H1 (cell line): ENCODE measurements around the gene NCK1. TPM values are rescaled to one million over a fixed set of nuclear protein-coding genes. Genes with fewer than 3 reads are reported as not detected.

ENCODE experiments used
- CTCF ChIA-PET: fragments of 300-600 bp; sonication (Branson Sonifier 250); formaldehyde crosslinking; loops from one replicate; lab custom pipeline; 2021; ENCODE audit not compliant: partially characterized antibody; lab: Charles Lee
- POLR2A ChIA-PET: fragments of 300-600 bp; sonication (Branson Sonifier 250); formaldehyde crosslinking; loops from one replicate; lab custom pipeline; 2021; ENCODE audit warnings: inconsistent platforms; ENCODE audit not compliant: partially characterized antibody; lab: Charles Lee
- DNase-seq, 2 experiments: peaks; one replicate each; pipeline versions ENCODE4 v3.0.0 to v3.0.0-alpha.2; 2010 to 2022; ENCODE audit warnings: low spot score in 2 of 2, low read depth in 1 of 2, mixed read lengths in 1 of 2
- FAIRE-seq: peaks from 2 replicates; lab custom pipeline; 2011; peaks lifted over from hg19 to GRCh38; lab: Jason Lieb, UNC
- H2AFZ ChIP-seq: 2 replicates; pipeline ENCODE4 v1.8.1; 2012; ENCODE audit warnings: low read length, inconsistent platforms
- H2AK5ac ChIP-seq: 2 replicates; pipeline ENCODE4 v1.6.1; 2013; ENCODE audit warnings: low read depth, low read length
- H2BK120ac ChIP-seq: replicated peaks from 2 replicates; pipeline ENCODE3; 2013; ENCODE audit warnings: low read depth, low read length, inconsistent platforms
- H2BK12ac ChIP-seq: 2 replicates; pipeline ENCODE4 v1.6.1; 2013; ENCODE audit warnings: low read depth, low read length
- H2BK15ac ChIP-seq: 2 replicates; pipeline ENCODE4 v1.6.1; 2013; ENCODE audit warnings: low read length
- H2BK20ac ChIP-seq: 2 replicates; pipeline ENCODE4 v1.6.1; 2013; ENCODE audit warnings: low read length
- H2BK5ac ChIP-seq: 2 replicates; pipeline ENCODE4 v1.6.1; 2013; ENCODE audit warnings: low read depth, low read length
- H3K14ac ChIP-seq: 2 replicates; pipeline ENCODE4 v1.6.1; 2013; ENCODE audit warnings: inconsistent platforms; ENCODE audit not compliant: insufficient read length
- H3K18ac ChIP-seq: 2 replicates; pipeline ENCODE4 v1.6.1; 2013; ENCODE audit warnings: low read length; ENCODE audit errors: extremely low read depth
- H3K23ac ChIP-seq: 2 replicates; pipeline ENCODE4 v1.6.1; 2013; ENCODE audit warnings: inconsistent platforms; ENCODE audit not compliant: insufficient read length
- H3K23me2 ChIP-seq: 2 replicates; pipeline ENCODE4 v1.6.1; 2013; ENCODE audit warnings: low read depth, low read length
- H3K27ac ChIP-seq: 2 replicates; pipeline ENCODE4 v1.6.1; 2011; ENCODE audit warnings: low read depth, low read length, inconsistent platforms
- H3K27me3 ChIP-seq, 4 experiments: replicated peaks in 1 of 4; 1 replicate in 1 of 4; 2 replicates in 3 of 4; pipeline versions ENCODE4 v1.6.1 to v1.8.1; 2011 to 2013; ENCODE audit warnings: low read length in 3 of 4, mild to moderate bottlenecking in 3 of 4, inconsistent platforms in 2 of 4, mixed read lengths in 2 of 4, moderate library complexity in 1 of 4; ENCODE audit not compliant: control insufficient read depth in 3 of 4, insufficient read depth in 3 of 4; ENCODE audit errors: extremely low read depth in 1 of 4
- H3K36me3 ChIP-seq, 4 experiments: 2 replicates each; pipeline versions ENCODE4 v1.6.1 to v1.8.1; 2011 to 2013; ENCODE audit warnings: mild to moderate bottlenecking in 4 of 4, low read length in 3 of 4, moderate library complexity in 2 of 4, control low read depth in 1 of 4, inconsistent platforms in 1 of 4; ENCODE audit not compliant: insufficient read depth in 4 of 4, control insufficient read depth in 2 of 4
- H3K4ac ChIP-seq: replicated peaks from 2 replicates; pipeline ENCODE3; 2013; ENCODE audit warnings: low read length, low read depth, mixed read lengths, inconsistent platforms; ENCODE audit not compliant: insufficient read length
- H3K4me1 ChIP-seq, 4 experiments: replicated peaks in 1 of 4; 1 replicate in 1 of 4; 2 replicates in 3 of 4; pipeline versions ENCODE4 v1.6.1 to v1.8.1; 2011 to 2013; ENCODE audit warnings: low read length in 3 of 4, inconsistent platforms in 2 of 4, mixed read lengths in 1 of 4; ENCODE audit not compliant: insufficient read depth in 4 of 4, control insufficient read depth in 3 of 4
- H3K4me2 ChIP-seq, 2 experiments: 2 replicates each; pipeline versions ENCODE4 v1.6.1 to v1.8.1; 2011 to 2013; ENCODE audit warnings: low read depth in 2 of 2, low read length in 2 of 2, control low read depth in 1 of 2, inconsistent platforms in 1 of 2, mild to moderate bottlenecking in 1 of 2; ENCODE audit not compliant: insufficient read depth in 1 of 2
- H3K4me3 ChIP-seq, 4 experiments: fragments of 200-600, 300-600 bp in 1 of 4; sonication (generic), shearing (Covaris generic), sonication (Bioruptor Twin) in 1 of 4; 2 replicates each; pipeline versions ENCODE4 v1.5.1 to v1.8.1; 2011 to 2016; ENCODE audit warnings: low read length in 4 of 4, low read depth in 3 of 4, control low read depth in 2 of 4, inconsistent platforms in 2 of 4, mild to moderate bottlenecking in 2 of 4, mixed read lengths in 1 of 4, moderate library complexity in 1 of 4; ENCODE audit not compliant: insufficient read depth in 2 of 4; ENCODE audit errors: extremely low read depth in 1 of 4
- H3K56ac ChIP-seq: replicated peaks from 2 replicates; pipeline ENCODE3; 2013; ENCODE audit warnings: low read depth, mild to moderate bottlenecking, mixed read lengths, low read length, inconsistent platforms; ENCODE audit not compliant: insufficient read length
- H3K79me1 ChIP-seq: 2 replicates; pipeline ENCODE4 v1.6.1; 2013; ENCODE audit warnings: low read depth, low read length, control low read depth
- H3K79me2 ChIP-seq, 2 experiments: 2 replicates each; pipeline versions ENCODE4 v1.6.1 to v1.8.1; 2012 to 2013; ENCODE audit warnings: low read length in 2 of 2, mild to moderate bottlenecking in 2 of 2, inconsistent platforms in 1 of 2; ENCODE audit not compliant: insufficient read depth in 2 of 2, control insufficient read depth in 1 of 2
- H3K9ac ChIP-seq, 4 experiments: replicated peaks in 1 of 4; 1 replicate in 1 of 4; 2 replicates in 3 of 4; pipeline versions ENCODE4 v1.6.1 to v1.8.1; 2011 to 2013; ENCODE audit warnings: low read depth in 3 of 4, low read length in 3 of 4, control low read depth in 2 of 4, mild to moderate bottlenecking in 2 of 4, moderate library complexity in 2 of 4, inconsistent platforms in 1 of 4; ENCODE audit errors: extremely low read depth in 1 of 4
- H3K9me3 ChIP-seq, 2 experiments: 2 replicates each; pipeline versions ENCODE4 v1.6.1 to v1.8.1; 2012 to 2013; ENCODE audit warnings: mild to moderate bottlenecking in 2 of 2, moderate library complexity in 2 of 2, control low read depth in 1 of 2, inconsistent platforms in 1 of 2, low read depth in 1 of 2, low read length in 1 of 2, mixed read lengths in 1 of 2; ENCODE audit not compliant: insufficient read depth in 2 of 2
- H4K20me1 ChIP-seq, 2 experiments: replicated peaks in 1 of 2; 2 replicates each; pipeline versions ENCODE3 to v1.8.1; 2011 to 2013; ENCODE audit warnings: inconsistent platforms in 2 of 2, low read length in 2 of 2, mild to moderate bottlenecking in 1 of 2; ENCODE audit not compliant: insufficient read depth in 2 of 2, control insufficient read depth in 1 of 2
- H4K5ac ChIP-seq: 2 replicates; pipeline ENCODE4 v1.6.1; 2013; ENCODE audit warnings: low read length, low read depth, mixed read lengths, inconsistent platforms; ENCODE audit not compliant: insufficient read length
- H4K8ac ChIP-seq: 2 replicates; pipeline ENCODE4 v1.8.0; 2013; ENCODE audit warnings: mild to moderate bottlenecking, moderate library complexity, low read length, inconsistent platforms; ENCODE audit not compliant: insufficient read depth; ENCODE audit errors: extremely low read depth
- H4K91ac ChIP-seq: replicated peaks from 2 replicates; pipeline ENCODE3; 2013; ENCODE audit warnings: low read length, mixed read lengths, inconsistent platforms; ENCODE audit not compliant: insufficient read length
- CBX5 ChIP-seq: fragments of 300-800, 300-1000 bp; sonication (generic); IDR thresholded peaks from 2 replicates; pipeline ENCODE4 v1.7.1; 2016; ENCODE audit warnings: antibody characterized with exemption, low read length, low read depth
- CREB1 ChIP-seq: IDR thresholded peaks from 2 replicates; pipeline ENCODE4 v1.6.1; 2012; ENCODE audit warnings: inconsistent platforms
- CTBP2 ChIP-seq: IDR thresholded peaks from 2 replicates; pipeline ENCODE4 v1.7.0; 2011; ENCODE audit warnings: borderline replicate concordance, mild to moderate bottlenecking, moderate library complexity, mixed read lengths, low read length; ENCODE audit not compliant: insufficient read depth, insufficient read length
- EGR1 ChIP-seq: IDR thresholded peaks from 2 replicates; pipeline ENCODE4 v1.6.1; 2011; ENCODE audit warnings: low read depth, low read length, borderline replicate concordance
- FOSL1 ChIP-seq: IDR thresholded peaks from 2 replicates; pipeline ENCODE4 v1.6.1; 2011; ENCODE audit warnings: mild to moderate bottlenecking, low read depth, low read length, moderate library complexity; ENCODE audit not compliant: insufficient read depth
- KDM4A ChIP-seq: IDR thresholded peaks from one replicate; pipeline ENCODE4 v1.7.1; 2012; ENCODE audit warnings: low read depth, mild to moderate bottlenecking, moderate library complexity, low read length, inconsistent platforms; ENCODE audit not compliant: severe bottlenecking
- MAFK ChIP-seq: IDR thresholded peaks from 2 replicates; pipeline ENCODE4 v1.6.1; 2012; ENCODE audit warnings: low read depth, mild to moderate bottlenecking, improper control_type of control experiment, low read length
- POU5F1 ChIP-seq: IDR thresholded peaks from 2 replicates; pipeline ENCODE4 v1.6.1; 2011; ENCODE audit warnings: low read depth, mild to moderate bottlenecking, low read length, moderate library complexity
- SP1 ChIP-seq: IDR thresholded peaks from 2 replicates; pipeline ENCODE4 v1.6.1; 2011; ENCODE audit warnings: low read depth, low read length
- SRF ChIP-seq: IDR thresholded peaks from 2 replicates; pipeline ENCODE4 v1.6.1; 2011; ENCODE audit warnings: mild to moderate bottlenecking, low read depth, low read length, moderate library complexity
- SUZ12 ChIP-seq: fragments of 200-600 bp; sonication (generic); IDR thresholded peaks from 2 replicates; pipeline ENCODE4 v1.6.1; 2012; ENCODE audit warnings: mild to moderate bottlenecking, inconsistent platforms, low read length, moderate library complexity, mixed read lengths
- WGBS, 2 experiments: shearing (Covaris generic) in 1 of 2; methylation state at CpG; one replicate each; pipeline versions ENCODE4 v1.1.6 to v1.1.7; 2013 to 2015; ENCODE audit warnings: low lambda C conversion rate in 2 of 2, mixed read lengths in 2 of 2, inconsistent platforms in 1 of 2, low coverage in 1 of 2, missing lambda C conversion rate in 1 of 2; ENCODE audit not compliant: insufficient replicate concordance in 2 of 2, insufficient coverage in 1 of 2, insufficient read length in 1 of 2; ENCODE audit errors: extremely low coverage in 1 of 2, missing lambda C conversion rate in 1 of 2; 5-methylcytosine and 5-hydroxymethylcytosine counted together
- polyA plus RNA-seq, 7 experiments: library from polyadenylated mRNA; depleted of rRNA in 3 of 7; stranded (reverse) in 5 of 7; unstranded in 2 of 7; fragments of >200 nt in 5 of 7; fragments of 200-250 nt in 2 of 7; gene quantifications; 1 replicate in 5 of 7; 2 replicates in 1 of 7; 4 replicates in 1 of 7; pipeline versions ENCODE4 v1.2.1 to v1.2.3, GENCODE V29; 2011 to 2013; ENCODE audit warnings: missing spikeins in 2 of 7, mixed read lengths in 2 of 7
- total RNA-seq: library from RNA; stranded (reverse); fragmentation: NEBNext Ultra II Directional; extraction: Animal tissue kit (Norgen Biotek cat#: 25700); gene quantifications from 2 replicates; pipeline ENCODE4 v1.2.1, GENCODE V29; 2021
- TF ChIP-seq, protein P1 (sequence below): IDR thresholded peaks from 2 replicates; pipeline ENCODE4 v1.6.1; 2012; ENCODE audit warnings: inconsistent platforms

NCK1 gene
- total and polyA plus RNA-seq, 2 of the 8 experiments (the other 6 are each of a cell fraction or from before 2014, with no cell fraction given): 10.0 to 28.5 TPM

DNA sequence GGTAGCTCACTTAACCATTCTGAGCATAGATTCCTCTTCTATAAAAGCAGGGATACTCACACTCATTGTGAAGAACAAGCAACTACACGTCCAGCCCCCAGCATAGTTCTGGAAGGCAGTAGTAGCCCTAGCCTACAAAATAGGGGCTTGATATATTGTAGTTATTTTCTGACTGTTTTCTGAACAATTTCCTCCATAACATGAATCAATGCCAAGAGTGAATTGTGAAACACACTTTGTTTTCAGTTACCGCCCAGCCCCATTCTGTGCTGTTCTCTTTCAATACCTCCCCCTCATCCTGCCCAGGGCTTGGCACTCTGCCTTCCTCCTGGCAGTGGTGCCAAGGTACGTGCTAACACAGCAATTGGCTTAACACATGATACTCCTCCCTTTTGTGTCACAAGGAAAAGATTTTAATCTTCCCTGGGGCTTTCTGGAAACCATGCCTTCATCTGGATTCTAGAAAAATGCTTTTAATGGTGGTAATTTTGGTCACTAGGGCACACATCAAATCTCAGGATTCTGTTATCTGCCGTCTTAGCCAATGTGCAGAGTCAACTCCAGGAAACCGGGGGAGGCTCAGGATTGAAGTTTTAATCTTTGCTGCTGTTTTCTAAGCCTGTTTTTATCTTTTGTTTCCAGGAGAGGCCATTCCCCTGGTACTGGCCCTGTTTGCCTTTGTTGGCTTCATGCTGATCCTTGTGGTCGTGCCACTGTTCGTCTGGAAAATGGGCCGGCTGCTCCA is 132.9 kb downstream of the NCK1 start:
- no peak overlapping the region for H3K18ac ChIP-seq
- TF ChIP-seq CBX5 (no peak), EGR1 (no peak), MAFK (no peak), KDM4A (no peak), SP1 (no peak), FOSL1 (no peak), POU5F1 (no peak), CREB1 (no peak), CTBP2 (no peak), SRF (no peak), SUZ12 (no peak)
- TF ChIP-seq, protein P1, sequence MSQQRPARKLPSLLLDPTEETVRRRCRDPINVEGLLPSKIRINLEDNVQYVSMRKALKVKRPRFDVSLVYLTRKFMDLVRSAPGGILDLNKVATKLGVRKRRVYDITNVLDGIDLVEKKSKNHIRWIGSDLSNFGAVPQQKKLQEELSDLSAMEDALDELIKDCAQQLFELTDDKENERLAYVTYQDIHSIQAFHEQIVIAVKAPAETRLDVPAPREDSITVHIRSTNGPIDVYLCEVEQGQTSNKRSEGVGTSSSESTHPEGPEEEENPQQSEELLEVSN: no peak
- TF ChIP-seq, all 59 proteins: peak for 0
- Histone ChIP-seq H2BK120ac (no peak overlapping the region), H4K91ac (no peak overlapping the region), H3K27ac (no peak overlapping the region), H3K23me2 (no peaks in the 10 kb centered on the region), H2BK20ac (no peak overlapping the region), H3K9ac (no peak overlapping the region), H3K27me3 (no peaks in the 10 kb centered on the region), H2BK5ac (no peak overlapping the region), H3K4ac (no peak overlapping the region), H2BK15ac (no peak overlapping the region), H4K5ac (no peak overlapping the region), H3K23ac (no peak overlapping the region), H3K4me2 (no peak overlapping the region), H3K4me3 (no peak overlapping the region), H3K14ac (no peak overlapping the region), H3K9me3 (no peaks in the 10 kb centered on the region), H3K56ac (no peak overlapping the region), H2BK12ac (no peak overlapping the region), H3K79me2 (no peaks in the 10 kb centered on the region), H4K20me1 (no peaks in the 10 kb centered on the region), H3K4me1 (no peaks in the 10 kb centered on the region), H2AK5ac (no peak overlapping the region), H3K36me3 (no peaks in the 10 kb centered on the region), H3K79me1 (no peaks in the 10 kb centered on the region), H2AFZ (no peak overlapping the region), H4K8ac (no peak overlapping the region; the same call in 1 of the 2 replicates)
- DNase-seq (no peak), FAIRE-seq (no peak)
- POLR2A ChIA-PET: no interaction called here
- CTCF ChIA-PET: interaction anchor here (1.3 kb wide), 1 partner anchor 19 kb away, joined by 4 read pairs; no protein-coding TSS in a partner anchor
- 92% methylated on average over 8 of the region's 8 CpGs; no CpG with 5 or more reads in 1 of the 2 experiments for WGBS, 2 experiments
